SK-N-SH (cell line): ENCODE measurements around the gene ABRACL. TPM values are rescaled to one million over a fixed set of nuclear protein-coding genes. Genes with fewer than 3 reads are reported as not detected.

ENCODE experiments used
- CTCF ChIA-PET: fragments of 300-600, 350-600 bp; formaldehyde crosslinking; extraction: SDS; loops from one replicate; lab custom pipeline; 2021; lab: Yijun Ruan, JAX
- POLR2A ChIA-PET: fragments of 350-600 bp; sonication (Branson Sonifier 250); formaldehyde crosslinking; extraction: SDS; loops from one replicate; lab custom pipeline; 2020; ENCODE audit warnings: antibody characterized with exemption, inconsistent platforms; lab: Yijun Ruan, JAX
- DNase-seq: peaks from one replicate; pipeline ENCODE4 v3.0.0; 2012
- H2AFZ ChIP-seq: fragments of 200-600 bp; sonication (generic); 2 replicates; pipeline ENCODE4 v1.8.1; 2016; ENCODE audit warnings: antibody characterized with exemption, mild to moderate bottlenecking, low read depth
- H3F3A ChIP-seq: fragments of 200-600 bp; sonication (generic); replicated peaks from 2 replicates; pipeline ENCODE3; 2016; ENCODE audit warnings: antibody characterized with exemption, mild to moderate bottlenecking; ENCODE audit not compliant: insufficient read depth
- H3K27ac ChIP-seq, 2 experiments: fragments of 200-500 bp in 1 of 2; fragments of 200-600 bp in 1 of 2; sonication (Bioruptor generic) in 1 of 2; sonication (generic), shearing (Covaris generic) in 1 of 2; 2 replicates each; pipeline versions ENCODE4 v1.5.1 to v1.6.1; 2014 to 2016; ENCODE audit warnings: low read depth in 2 of 2, inconsistent platforms in 1 of 2, low read length in 1 of 2, mild to moderate bottlenecking in 1 of 2, mixed read lengths in 1 of 2
- H3K27me3 ChIP-seq: fragments of 200-600 bp; sonication (generic), shearing (Covaris generic); 2 replicates; pipeline ENCODE4 v1.6.1; 2016; ENCODE audit warnings: mixed run types; ENCODE audit not compliant: insufficient read depth
- H3K36me3 ChIP-seq, 2 experiments: fragments of 200-500 bp in 1 of 2; fragments of 200-600 bp in 1 of 2; sonication (Bioruptor generic) in 1 of 2; sonication (generic) in 1 of 2; replicated peaks in 1 of 2; 2 replicates each; pipeline versions ENCODE3 to v1.5.1; 2014 to 2016; ENCODE audit warnings: low read length in 1 of 2, mild to moderate bottlenecking in 1 of 2; ENCODE audit not compliant: insufficient read depth in 2 of 2, control insufficient read depth in 1 of 2
- H3K4me1 ChIP-seq, 2 experiments: fragments of 200-500 bp in 1 of 2; fragments of 200-600 bp in 1 of 2; sonication (Bioruptor generic) in 1 of 2; sonication (generic), shearing (Covaris generic) in 1 of 2; 2 replicates each; pipeline versions ENCODE4 v1.5.1 to v1.6.1; 2014 to 2016; ENCODE audit warnings: low read depth in 1 of 2, low read length in 1 of 2, mixed run types in 1 of 2; ENCODE audit not compliant: insufficient read depth in 2 of 2, control insufficient read depth in 1 of 2
- H3K4me2 ChIP-seq: fragments of 200-600 bp; sonication (generic), shearing (Covaris generic); 2 replicates; pipeline ENCODE4 v1.6.1; 2017; ENCODE audit warnings: mixed run types
- H3K4me3 ChIP-seq, 2 experiments: fragments of 200-500 bp in 1 of 2; fragments of 200-600 bp in 1 of 2; sonication (Bioruptor generic) in 1 of 2; sonication (generic), shearing (Covaris generic) in 1 of 2; 2 replicates each; pipeline versions ENCODE4 v1.5.1 to v1.8.1; 2014 to 2016; ENCODE audit warnings: low read depth in 2 of 2, inconsistent platforms in 1 of 2, low read length in 1 of 2, mild to moderate bottlenecking in 1 of 2, mixed read lengths in 1 of 2, moderate library complexity in 1 of 2
- H3K79me2 ChIP-seq: fragments of 200-600 bp; sonication (generic); 2 replicates; pipeline ENCODE4 v1.8.1; 2017; ENCODE audit warnings: mild to moderate bottlenecking; ENCODE audit not compliant: insufficient read depth
- H3K9ac ChIP-seq: fragments of 200-600 bp; sonication (generic); 2 replicates; pipeline ENCODE4 v1.6.1; 2017; ENCODE audit warnings: mixed run types
- H3K9me2 ChIP-seq: fragments of 200-600 bp; sonication (generic); 2 replicates; pipeline ENCODE4 v1.6.1; 2017; ENCODE audit warnings: mixed run types
- H3K9me3 ChIP-seq: fragments of 200-600 bp; sonication (generic); 2 replicates; pipeline ENCODE4 v1.6.1; 2017; ENCODE audit warnings: mixed run types, mild to moderate bottlenecking, moderate library complexity
- H4K20me1 ChIP-seq: fragments of 200-600 bp; sonication (generic); 2 replicates; pipeline ENCODE4 v1.6.1; 2017; ENCODE audit warnings: mild to moderate bottlenecking, mixed run types; ENCODE audit not compliant: insufficient read depth
- CHD2 ChIP-seq: fragments of 150-350 bp; IDR thresholded peaks from 2 replicates; pipeline ENCODE4 v1.6.1; 2018; ENCODE audit warnings: low read length; ENCODE audit not compliant: partially characterized antibody
- ELF1 ChIP-seq: IDR thresholded peaks from 2 replicates; pipeline ENCODE4 v1.4.0; 2012
- EP300 ChIP-seq, 2 experiments: IDR thresholded peaks; 2 replicates each; pipeline versions ENCODE4 v1.4.0 to v1.6.1; 2012; ENCODE audit warnings: borderline replicate concordance in 1 of 2, low read depth in 1 of 2, low read length in 1 of 2
- FOXJ3 ChIP-seq: sonication (generic); formaldehyde crosslinking; IDR thresholded peaks from 2 replicates; pipeline ENCODE4 v1.5.1; 2020; ENCODE audit warnings: mild to moderate bottlenecking, missing genetic modification reagents
- FOXM1 ChIP-seq: IDR thresholded peaks from 2 replicates; pipeline ENCODE4 v1.4.0; 2012; ENCODE audit warnings: low read depth, mild to moderate bottlenecking
- GATA2 ChIP-seq: sonication (generic); formaldehyde crosslinking; IDR thresholded peaks from 2 replicates; pipeline ENCODE4 v1.5.0; 2020; ENCODE audit warnings: mild to moderate bottlenecking, missing genetic modification reagents
- IRF3 ChIP-seq: fragments of 150-350 bp; IDR thresholded peaks from 2 replicates; pipeline ENCODE4 v1.6.1; 2016; ENCODE audit warnings: mild to moderate bottlenecking, low read depth, low read length
- JUND ChIP-seq: IDR thresholded peaks from 2 replicates; pipeline ENCODE4 v1.4.0; 2012
- MXI1 ChIP-seq: IDR thresholded peaks from 2 replicates; pipeline ENCODE4 v1.6.1; 2012; ENCODE audit warnings: mild to moderate bottlenecking, low read depth, low read length, improper control_type of control experiment
- NFIC ChIP-seq: IDR thresholded peaks from 2 replicates; pipeline ENCODE4 v1.4.0; 2012; ENCODE audit warnings: borderline replicate concordance
- RCOR1 ChIP-seq: fragments of 150-350 bp; IDR thresholded peaks from 2 replicates; pipeline ENCODE4 v1.6.1; 2017; ENCODE audit warnings: antibody characterized with exemption, low read length
- RXRA ChIP-seq: IDR thresholded peaks from 2 replicates; pipeline ENCODE4 v1.4.0; 2012; ENCODE audit warnings: low read depth, mild to moderate bottlenecking, borderline replicate concordance
- SIN3A ChIP-seq: IDR thresholded peaks from 2 replicates; pipeline ENCODE4 v1.6.1; 2012; ENCODE audit warnings: low read depth, mild to moderate bottlenecking, low read length, moderate library complexity, borderline replicate concordance
- SMC3 ChIP-seq: IDR thresholded peaks from 2 replicates; pipeline ENCODE4 v1.6.1; 2012; ENCODE audit warnings: low read depth, low read length, improper control_type of control experiment
- TAF1 ChIP-seq: IDR thresholded peaks from 2 replicates; pipeline ENCODE4 v1.6.1; 2012; ENCODE audit warnings: low read depth, mild to moderate bottlenecking, low read length, moderate library complexity, borderline replicate concordance
- USF1 ChIP-seq: IDR thresholded peaks from 2 replicates; pipeline ENCODE4 v1.4.0; 2012; ENCODE audit warnings: low read depth, borderline replicate concordance
- USF2 ChIP-seq: fragments of 150-350 bp; IDR thresholded peaks from 2 replicates; pipeline ENCODE4 v1.6.1; 2017; ENCODE audit warnings: antibody characterized with exemption, low read length, low read depth, borderline replicate concordance
- ZBTB33 ChIP-seq: IDR thresholded peaks from 2 replicates; pipeline ENCODE4 v1.4.0; 2012; ENCODE audit warnings: low read depth, borderline replicate concordance
- WGBS: methylation state at CpG from one replicate; pipeline ENCODE4 v1.1.6; 2017; ENCODE audit warnings: low lambda C conversion rate; 5-methylcytosine and 5-hydroxymethylcytosine counted together
- polyA plus RNA-seq, 3 experiments: library from polyadenylated mRNA; depleted of rRNA; stranded (reverse); fragments of >200 nt; gene quantifications; 2 replicates each; pipeline ENCODE4 v1.2.3, GENCODE V29; 2012

The ABRACL gene
- polyA plus RNA-seq, 1 of the 3 experiments (the other 2 are of a cell fraction): 22.9 TPM

- TF ChIP-seq EP300 (IDR thresholded peaks at IDR 0.05; ENCODE audit: borderline replicate concordance in 1 of 2, low read depth in 1 of 2, low read length in 1 of 2) (no peak), TAF1 (no peak), USF1 (no peak)
Observed at GRCh38 chr6:139010674-139011073, 17.9 kb upstream of the ABRACL start (continued).

- POLR2A ChIA-PET: no interaction called here
- TF ChIP-seq USF2 (no peak), NFIC (no peak), RCOR1 (no peak), CHD2 (no peak), MXI1 (no peak), EP300 (IDR thresholded peaks at IDR 0.05; ENCODE audit: borderline replicate concordance in 1 of 2, low read depth in 1 of 2, low read length in 1 of 2) (no peak), IRF3 (no peak), SIN3A (no peak), RXRA (no peak), FOXM1 (no peak), USF1 (no peak), ZBTB33 (no peak), GATA2 (CRISPR knock-in tag) (no peak), JUND (no peak), ELF1 (no peak), SMC3 (no peak), FOXJ3 (CRISPR knock-in tag) (no peak)
- H3K9ac ChIP-seq: no peak overlapping the region
Observed at GRCh38 chr6:139011980-139012379, 16.6 kb upstream of the ABRACL start.

More at GRCh38 chr6:139011980-139012379, 16.6 kb upstream of the ABRACL start:
- Histone ChIP-seq H3K27ac (no peak overlapping the region), H3K4me2 (no peak overlapping the region), H3K4me3 (no peak overlapping the region), H4K20me1 (no peaks in the 10 kb centered on the region), H3K36me3 (no peaks in the 10 kb centered on the region), H3K27me3 (no peaks in the 10 kb centered on the region), H3F3A (no peaks in the 10 kb centered on the region), H3K9me3 (no peaks in the 10 kb centered on the region), H3K79me2 (no peaks in the 10 kb centered on the region), H3K9me2 (no peaks in the 10 kb centered on the region), H3K4me1 (no peaks in the 10 kb centered on the region), H2AFZ (no peak overlapping the region)
- WGBS: 25% methylated on average over 3 of the region's 3 CpGs
- no peak for DNase-seq
- CTCF ChIA-PET: interaction anchor here (0.6 kb wide), 1 partner anchor 950 kb away, joined by 3 read pairs; no protein-coding TSS in a partner anchor
